GM10847 (cell line): ENCODE measurements around the gene PRMT9.

Experiments used
- POLR2A ChIP-seq: IDR thresholded peaks from 2 replicates; pipeline ENCODE4 v1.6.1; 2011; ENCODE audit not compliant: insufficient read length; ENCODE audit errors: extremely low read depth

PRMT9 gene

DNA sequence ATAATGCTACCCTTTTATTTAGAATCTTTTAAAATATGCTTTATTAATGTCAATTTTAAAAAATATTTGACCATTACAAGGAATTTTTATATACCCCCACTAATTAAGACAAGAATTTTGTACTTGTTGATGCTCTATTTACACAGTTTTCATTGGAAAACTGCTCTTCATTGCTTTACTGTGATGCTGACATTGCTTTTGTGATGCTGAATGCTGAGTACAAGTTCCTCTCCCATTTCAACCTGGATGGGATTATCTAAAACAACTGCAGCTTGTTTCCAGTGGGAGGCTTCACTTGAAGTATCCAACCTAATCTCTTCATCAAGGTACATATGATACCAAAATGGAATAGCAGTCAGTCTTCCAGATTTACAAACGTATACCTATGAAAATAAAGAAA, 45.6 kb downstream of the PRMT9 start:
- TF ChIP-seq POLR2A = no peak

DNA sequence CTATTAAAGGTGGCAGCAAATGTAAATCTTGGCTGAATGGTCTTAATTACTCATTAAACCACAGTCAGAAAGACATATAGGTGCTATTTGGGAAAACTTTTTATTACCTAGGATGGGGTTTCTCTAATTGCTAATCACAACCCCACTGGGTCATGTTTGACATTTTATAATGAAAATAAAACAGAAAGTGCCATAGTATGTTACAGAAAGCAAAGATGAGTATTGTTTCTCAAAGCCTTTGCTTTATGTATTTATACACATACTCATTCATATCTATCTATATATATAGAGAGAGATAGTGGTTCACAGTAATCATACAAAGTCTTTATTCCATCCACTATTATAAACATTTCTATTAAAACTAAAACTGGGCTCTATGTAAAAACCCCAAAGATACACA, 48.6 kb downstream of the PRMT9 start:
- TF ChIP-seq POLR2A = no peak

DNA sequence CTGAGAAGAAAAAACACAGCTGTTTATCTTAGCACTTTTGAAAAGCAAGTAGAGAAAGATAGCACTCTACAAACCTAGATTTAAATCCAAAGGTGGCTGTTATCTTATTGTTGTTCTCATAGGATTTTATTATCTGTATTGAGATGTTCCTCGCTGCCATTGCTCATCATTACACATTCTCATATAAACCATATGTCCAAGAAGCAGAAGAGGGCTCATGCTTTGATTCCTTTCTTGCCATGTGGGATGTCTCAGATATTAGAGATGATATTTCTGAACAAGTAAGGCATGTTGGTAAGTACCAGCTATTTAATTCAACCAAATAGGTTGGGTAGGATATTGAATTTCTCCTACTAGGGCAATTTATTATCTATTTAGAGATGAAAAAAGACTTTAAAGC, 50.3 kb downstream of the PRMT9 start:
- TF ChIP-seq POLR2A = no peak

DNA sequence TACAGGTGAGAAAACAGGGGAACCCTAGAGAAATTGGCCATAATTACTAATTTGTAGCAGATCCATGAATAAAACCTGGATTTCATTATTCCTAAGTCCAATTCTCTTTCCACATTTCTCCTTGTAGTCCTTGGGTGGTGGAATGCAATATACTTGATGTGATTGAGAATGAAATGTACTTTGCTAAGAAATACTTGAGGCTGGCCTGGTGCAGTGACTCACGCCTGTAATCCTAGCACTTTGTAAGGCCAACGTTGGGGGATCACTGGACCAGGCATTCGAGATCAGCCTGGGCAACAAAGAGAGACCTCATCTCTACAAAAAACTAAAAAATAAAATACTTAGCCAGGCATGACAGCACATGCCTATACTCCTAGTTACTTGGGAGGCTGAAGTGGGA, 50.9 kb downstream of the PRMT9 start:
- TF ChIP-seq POLR2A = no peak

DNA sequence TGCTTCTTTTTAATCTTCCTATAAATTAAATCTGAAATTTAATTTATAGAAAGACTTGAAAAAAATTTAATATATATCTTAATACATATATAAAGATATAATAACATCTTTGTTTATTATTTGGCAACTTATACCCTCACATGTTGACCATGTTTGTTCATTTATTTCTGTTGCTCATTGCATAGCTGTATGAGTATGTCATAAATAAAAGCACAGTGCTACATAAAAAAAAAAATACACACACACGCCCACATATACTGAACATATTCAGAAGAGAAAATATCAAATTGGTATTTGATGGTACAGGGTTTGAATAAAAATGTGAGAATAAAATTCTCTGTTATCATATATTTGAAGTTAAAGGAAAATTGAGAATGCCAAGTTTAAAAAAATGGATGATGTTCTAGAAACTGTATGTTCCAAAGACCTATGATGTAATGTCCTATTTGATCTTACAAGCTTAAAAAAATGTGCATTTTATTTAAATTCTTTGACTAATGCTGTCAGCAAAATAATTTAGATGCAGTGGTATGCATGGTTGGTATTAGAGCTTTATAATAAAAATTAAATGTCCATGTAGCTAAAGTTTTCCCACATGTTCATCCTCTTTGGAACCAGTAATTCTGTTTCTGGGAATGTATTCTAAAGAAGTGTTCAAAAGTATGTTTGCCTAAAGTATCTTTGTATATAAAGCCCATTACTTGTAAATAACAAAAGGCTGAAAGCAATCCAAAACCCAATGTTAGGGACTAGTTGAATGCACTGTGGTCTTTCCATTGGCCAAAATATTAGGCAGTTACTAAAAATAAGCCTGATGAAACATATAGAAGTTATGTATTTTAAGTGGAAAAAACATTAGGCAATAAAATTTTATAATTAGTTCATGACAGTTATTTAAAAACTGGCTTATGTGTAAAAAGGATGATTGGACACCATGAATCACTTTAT, 53.9 kb downstream of the PRMT9 start:
- no peak for TF ChIP-seq POLR2A

DNA sequence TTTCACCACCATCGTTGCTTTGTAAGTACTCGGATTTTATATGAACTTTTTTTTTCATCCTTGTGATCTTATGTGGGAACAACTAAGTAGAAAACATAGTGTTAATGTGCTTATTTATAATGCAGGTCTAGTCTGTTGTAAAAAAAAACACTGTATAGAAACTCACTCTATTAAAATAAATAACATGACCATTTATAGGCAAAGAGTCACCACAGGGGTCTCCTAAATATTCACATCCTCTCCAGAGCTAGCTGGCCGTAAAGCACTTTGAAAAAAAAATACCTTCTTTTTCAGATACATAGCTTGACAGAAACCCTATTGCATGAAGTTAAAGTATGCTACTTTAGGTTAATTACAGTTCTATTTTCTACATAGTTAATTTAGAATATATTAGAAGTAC, 55.5 kb downstream of the PRMT9 start:
- no peak for TF ChIP-seq POLR2A

DNA sequence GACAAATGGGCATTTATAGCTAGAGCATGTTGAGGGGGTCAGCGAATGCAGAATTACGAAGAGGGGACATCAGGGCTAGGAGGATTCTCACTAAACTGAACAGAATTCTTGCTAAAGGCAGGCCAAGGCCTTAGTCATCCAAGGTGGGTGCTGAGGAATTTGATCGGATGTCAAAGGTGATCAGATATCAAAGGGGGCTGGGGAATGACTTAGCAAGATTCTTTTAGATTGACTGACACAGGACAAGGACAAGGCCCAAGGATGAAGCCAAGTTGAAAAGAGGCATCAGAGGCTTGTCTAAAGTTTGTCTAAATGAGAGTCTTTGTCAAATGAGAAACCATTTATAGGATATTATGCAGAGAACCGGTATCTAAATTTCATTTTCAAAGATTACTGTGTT, 57.1 kb downstream of the PRMT9 start:
- TF ChIP-seq POLR2A = no peak

DNA sequence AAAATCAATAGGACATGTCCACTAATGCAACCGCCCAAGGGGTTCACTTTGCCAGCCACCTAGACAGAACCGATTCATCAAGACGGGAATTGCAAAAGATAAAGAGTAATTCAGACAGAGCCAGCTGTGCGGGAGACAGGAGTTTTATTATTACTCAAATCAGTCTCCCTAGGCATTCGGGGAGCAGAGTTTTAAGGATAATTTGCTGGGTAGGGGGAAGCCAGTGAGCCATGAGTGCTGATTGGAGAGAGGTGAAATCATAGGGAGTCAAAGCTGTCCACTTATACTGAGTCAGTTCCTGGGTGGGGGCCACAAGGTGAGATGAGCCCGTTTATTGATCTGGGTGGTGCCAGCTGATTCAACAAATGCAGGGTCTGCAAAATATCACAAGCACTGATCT, 58.2 kb downstream of the PRMT9 start:
- TF ChIP-seq POLR2A = no peak

DNA sequence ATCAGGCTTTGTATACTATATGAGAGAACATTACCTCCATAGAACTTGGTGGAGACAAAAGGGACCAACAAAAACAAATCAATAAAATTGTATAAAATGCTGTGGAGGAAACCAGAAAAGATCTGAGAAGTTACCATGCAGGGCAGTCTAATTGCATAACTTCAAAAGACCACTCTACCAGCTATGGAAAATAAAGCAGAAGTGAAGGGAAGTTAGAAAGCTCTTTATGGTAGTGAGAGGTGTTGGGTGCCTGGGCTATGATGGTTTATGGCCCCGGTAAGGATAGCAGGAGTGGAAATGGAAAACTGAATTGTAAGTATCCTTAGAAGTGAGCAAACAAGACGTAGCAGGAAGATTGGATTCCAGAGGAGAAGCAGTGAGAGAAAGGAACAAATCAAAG, 63.6 kb downstream of the PRMT9 start:
- TF ChIP-seq POLR2A = no peak

DNA sequence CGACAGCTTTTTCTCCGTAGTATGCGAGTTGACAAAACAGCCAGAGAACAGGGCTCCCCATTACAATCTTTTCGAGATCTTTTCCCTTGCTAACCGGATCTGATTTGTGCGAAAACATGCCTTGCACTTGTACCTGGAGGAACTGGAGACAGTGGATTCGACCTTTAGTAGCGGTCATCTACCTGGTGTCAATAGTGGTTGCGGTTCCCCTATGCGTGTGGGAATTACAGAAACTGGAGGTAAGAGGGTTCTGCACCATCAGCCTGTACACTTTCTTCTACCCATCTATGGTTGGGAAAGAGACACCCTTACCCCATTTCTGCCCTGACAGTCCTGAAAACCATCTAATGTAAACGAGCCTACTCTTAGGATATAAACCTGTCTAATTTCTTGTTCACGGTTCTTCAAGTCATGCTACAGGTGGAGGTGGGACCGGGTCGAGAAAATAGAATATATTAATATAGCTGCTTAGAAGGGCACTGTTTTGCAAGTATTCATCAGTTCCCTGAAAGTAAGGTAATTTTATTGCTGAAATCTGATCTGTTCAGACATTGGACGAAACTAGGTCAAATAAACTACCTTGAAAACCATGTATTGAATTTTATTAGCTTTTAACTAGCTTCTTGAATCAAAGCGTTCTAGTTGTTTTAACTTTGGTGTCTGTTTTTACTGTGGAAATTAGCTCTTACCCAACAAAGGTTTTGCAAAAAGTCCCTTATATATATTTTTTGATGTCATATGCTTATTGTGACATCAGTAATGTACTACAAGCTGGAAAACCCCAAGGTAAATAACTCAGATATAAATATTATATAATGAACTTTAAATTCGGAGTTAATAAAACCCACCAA, 65.9 kb downstream of the PRMT9 start:
- TF ChIP-seq POLR2A = no peak

DNA sequence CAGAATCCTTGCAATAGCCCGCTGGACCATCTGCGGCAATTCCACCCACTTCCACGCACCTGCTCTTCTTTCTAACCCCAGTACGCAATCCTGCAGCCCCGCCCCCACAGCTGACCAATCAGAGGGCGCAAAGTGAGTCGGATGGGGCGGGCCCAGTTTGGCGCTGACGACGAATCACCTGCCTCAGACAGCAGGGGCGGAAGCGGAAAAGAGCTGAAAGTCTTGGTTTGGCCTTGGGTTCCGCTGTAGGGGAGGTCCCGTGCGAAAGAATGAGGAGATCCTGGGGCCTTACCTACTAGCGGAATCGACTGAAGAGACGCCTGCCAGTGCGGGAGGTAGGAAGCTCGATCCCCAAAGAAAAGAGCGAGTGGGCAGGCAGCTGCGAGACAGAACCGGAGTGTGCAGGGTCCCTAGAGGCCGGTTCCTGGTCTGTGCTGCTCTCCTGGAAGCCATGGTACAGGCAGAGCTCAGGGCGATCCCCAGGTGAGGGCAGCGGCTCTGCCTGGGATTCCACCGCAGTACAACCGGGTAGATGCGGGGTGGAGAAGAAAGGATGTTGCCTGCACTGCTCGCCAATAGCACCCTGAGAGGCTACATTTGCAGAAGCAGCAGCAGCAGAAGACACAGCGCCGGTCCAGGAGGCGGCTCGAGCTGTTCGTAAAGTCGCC, 66.7 kb downstream of the PRMT9 start, which contains the start of gene TMEM184C:
TMEM184C (plus strand) TSS at position 225 of the 668 bp plus-strand sequence. CDS start 560 bp downstream, outside the sequence.
- TF ChIP-seq POLR2A = peak; percentile 57

DNA sequence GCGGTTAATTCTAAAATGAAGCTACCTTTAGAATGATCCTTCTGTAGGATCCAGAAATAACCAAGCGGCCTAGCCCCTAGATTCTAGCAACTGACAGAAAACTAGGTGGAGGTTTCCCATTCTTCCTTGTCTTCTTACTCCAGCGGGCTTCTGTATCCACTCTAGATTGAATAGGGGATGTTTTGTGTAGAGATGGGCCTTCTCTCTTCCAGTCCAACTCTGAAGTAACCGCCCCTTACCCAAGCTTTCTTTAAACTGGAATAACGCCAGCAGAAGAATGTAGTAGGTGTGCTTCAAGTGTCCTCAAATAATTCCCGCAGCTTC, 67.2 kb downstream of the PRMT9 start:
- TF ChIP-seq POLR2A = no peak

DNA sequence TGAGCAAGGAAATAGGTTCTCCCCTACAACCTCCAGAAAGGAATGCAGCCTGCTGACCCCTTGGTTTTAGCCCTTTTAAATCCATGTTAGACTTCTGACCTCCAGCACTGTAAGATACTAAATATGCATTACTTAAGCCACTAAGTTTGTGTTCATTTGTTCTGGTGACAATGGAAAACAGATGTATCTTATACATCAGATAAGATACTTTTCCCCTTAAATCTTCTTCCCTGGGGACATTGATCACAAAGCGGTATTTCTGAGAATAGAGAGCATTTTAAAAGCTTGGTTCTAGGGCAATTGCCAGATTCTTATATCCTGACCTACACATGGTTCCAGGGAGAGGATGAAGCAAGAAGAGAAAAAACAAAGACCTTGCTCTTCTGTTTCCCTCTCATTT, 73.3 kb downstream of the PRMT9 start:
- TF ChIP-seq POLR2A = no peak

DNA sequence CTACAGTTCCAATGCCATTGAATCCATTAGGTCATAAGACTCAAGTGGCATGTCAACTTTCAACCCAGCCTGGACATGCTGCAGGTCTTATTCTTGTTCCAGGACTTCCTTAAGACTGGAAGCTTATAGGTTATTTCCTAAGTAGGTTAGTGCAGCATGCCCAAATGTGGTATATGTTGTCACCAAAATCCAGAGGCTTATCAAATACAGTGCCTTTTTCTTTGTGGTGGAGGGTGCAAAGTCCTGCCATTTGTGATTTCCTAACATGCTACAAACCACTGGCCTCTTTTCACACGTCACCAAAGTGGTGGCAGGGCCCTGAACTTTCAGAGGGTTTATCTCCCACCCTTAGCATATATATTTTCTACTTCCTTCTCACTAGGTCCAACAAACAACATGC, 76.5 kb downstream of the PRMT9 start:
- TF ChIP-seq POLR2A = no peak

DNA sequence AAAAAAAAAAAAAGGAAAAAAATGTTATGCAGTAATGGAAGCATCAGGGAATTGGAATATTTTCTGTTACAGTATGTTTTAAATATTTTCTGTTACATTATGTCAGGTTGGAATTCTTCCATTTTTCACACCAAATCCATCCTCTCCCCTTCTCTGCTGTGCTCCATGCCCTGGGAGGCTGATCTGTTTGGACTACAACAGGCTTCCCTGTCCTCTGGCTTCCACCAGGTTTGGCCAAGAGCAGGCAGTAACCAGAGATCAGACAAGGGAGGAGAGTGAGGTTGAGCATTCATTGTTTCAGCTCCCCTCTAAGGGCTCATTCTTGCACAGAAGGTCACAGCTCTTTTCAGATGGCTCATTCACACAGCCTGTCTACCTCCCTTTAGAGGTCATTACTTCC, 78.5 kb downstream of the PRMT9 start:
- TF ChIP-seq POLR2A = no peak

DNA sequence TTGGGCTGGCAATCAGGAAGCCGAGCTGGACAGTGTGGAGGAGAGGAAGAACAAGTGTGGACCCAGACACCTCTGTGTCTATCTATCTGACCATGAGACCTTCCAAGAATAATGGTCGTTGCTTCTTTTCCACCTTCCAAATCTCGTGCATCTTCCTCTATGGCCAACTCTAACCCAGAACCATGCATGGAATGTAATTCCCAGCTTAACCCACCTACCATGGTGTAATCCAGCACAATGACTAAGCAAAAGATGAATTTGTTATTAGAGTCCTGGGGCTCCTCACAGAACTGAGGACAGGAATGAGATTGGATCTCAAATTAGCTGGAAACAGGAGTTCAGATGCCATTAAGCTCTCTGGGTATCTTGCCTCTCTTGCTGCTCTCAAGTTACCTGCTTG, 84.2 kb downstream of the PRMT9 start:
- TF ChIP-seq POLR2A = no peak

DNA sequence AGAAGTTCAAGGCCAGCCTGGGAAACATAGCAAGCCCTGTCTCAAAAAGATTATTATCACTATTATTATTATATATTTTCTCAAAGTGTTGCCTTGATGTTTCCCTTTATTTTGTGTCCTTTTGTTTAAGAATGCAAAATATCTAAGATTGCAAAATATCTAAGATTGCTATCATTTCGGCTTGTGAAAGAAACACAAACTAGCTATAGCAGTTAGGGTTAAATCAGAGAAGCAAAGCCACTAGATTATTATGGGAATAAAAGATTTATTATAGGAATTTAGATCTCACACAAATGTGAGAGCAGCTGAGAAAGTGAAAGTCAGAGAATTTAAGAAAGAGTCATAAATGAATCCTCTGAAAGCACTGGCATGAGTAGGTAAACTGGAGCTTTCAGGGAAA, 84.8 kb downstream of the PRMT9 start:
- TF ChIP-seq POLR2A = no peak
